ENCODE results near the gene HNRNPH1.

HNRNPH1 gene

GRCh38 chr5:179603308-179603707 is 20.2 kb downstream of the HNRNPH1 start:
- no peak for DNase-seq (ENCODE audit: low spot score)

GRCh38 chr5:179601871-179602625 is 21.4 kb downstream of the HNRNPH1 start:
- DNase-seq (ENCODE audit: low spot score): no peak

- no peak for DNase-seq (ENCODE audit: low spot score)
These were observed 23.5 kb downstream of the HNRNPH1 start for GRCh38 chr5:179599973-179600372.

GRCh38 chr5:179599566-179599965 is 23.9 kb downstream of the HNRNPH1 start:
- no peak for DNase-seq (ENCODE audit: low spot score)

- DNase-seq (ENCODE audit: low spot score): no peak
These were observed 24.4 kb downstream of the HNRNPH1 start for GRCh38 chr5:179599100-179599499.

- DNase-seq (ENCODE audit: low spot score): no peak
These were observed 27.1 kb downstream of the HNRNPH1 start for GRCh38 chr5:179596421-179596820.

- DNase-seq (ENCODE audit: low spot score): no peak
These were observed 27.6 kb downstream of the HNRNPH1 start for GRCh38 chr5:179595916-179596315.

GRCh38 chr5:179588166-179588565 is 35.3 kb downstream of the HNRNPH1 start:
- DNase-seq (ENCODE audit: low spot score): no peak

- DNase-seq (ENCODE audit: low spot score): no peak
These were observed 37.5 kb downstream of the HNRNPH1 start for GRCh38 chr5:179585941-179586401.

- DNase-seq (ENCODE audit: low spot score): no peak
These were observed 46.0 kb downstream of the HNRNPH1 start for GRCh38 chr5:179577286-179577960.

- no peak for DNase-seq (ENCODE audit: low spot score)
These were observed 51.1 kb downstream of the HNRNPH1 start for GRCh38 chr5:179572386-179572785.

- DNase-seq (ENCODE audit: low spot score): no peak
These were observed 54.8 kb downstream of the HNRNPH1 start for GRCh38 chr5:179568721-179569120.

GRCh38 chr5:179564526-179564925 is 58.9 kb downstream of the HNRNPH1 start:
- no peak for DNase-seq (ENCODE audit: low spot score)
